GM19452 (cell line): ENCODE data around the gene MET.

Experiments
- ATAC-seq: cut with Tn5 transposase; IDR thresholded peaks from one replicate; pipeline ENCODE4 v1.9.1; 2021; ENCODE audit not compliant: unreplicated experiment

MET gene

GRCh38 chr7:116780966-116781365 lies 109.0 kb downstream of the MET start:
- no peak for ATAC-seq

GRCh38 chr7:116781584-116781983 lies 109.6 kb downstream of the MET start:
- ATAC-seq = no peak

- no peak for ATAC-seq
These were observed 110.2 kb downstream of the MET start for GRCh38 chr7:116782177-116782711.

GRCh38 chr7:116783666-116784318 lies 111.8 kb downstream of the MET start:
- ATAC-seq = no peak

GRCh38 chr7:116784647-116785046 lies 112.7 kb downstream of the MET start:
- ATAC-seq = no peak

- ATAC-seq = no peak
These were observed 113.8 kb downstream of the MET start for GRCh38 chr7:116785843-116786242.

- ATAC-seq = peak; percentile 99
These were observed 114.9 kb downstream of the MET start for GRCh38 chr7:116786791-116787443.

- no peak for ATAC-seq
These were observed 115.9 kb downstream of the MET start for GRCh38 chr7:116787881-116788280.

GRCh38 chr7:116788572-116789197 lies 116.7 kb downstream of the MET start:
- no peak for ATAC-seq

- ATAC-seq = no peak
These were observed 118.0 kb downstream of the MET start for GRCh38 chr7:116790025-116790424.

- no peak for ATAC-seq
These were observed 120.8 kb downstream of the MET start for GRCh38 chr7:116792813-116793212.

GRCh38 chr7:116793795-116794340 lies 121.9 kb downstream of the MET start:
- no peak for ATAC-seq

GRCh38 chr7:116796471-116796870 lies 124.5 kb downstream of the MET start:
- no peak for ATAC-seq

GRCh38 chr7:116797612-116798011 lies 125.6 kb downstream of the MET start:
- ATAC-seq = no peak

- ATAC-seq = no peak
These were observed 126.2 kb downstream of the MET start for GRCh38 chr7:116798232-116798631.

- ATAC-seq = no peak
These were observed 127.9 kb downstream of the MET start for GRCh38 chr7:116799916-116800315.

- no peak for ATAC-seq
These were observed 128.6 kb downstream of the MET start for GRCh38 chr7:116800594-116800993.

- ATAC-seq = no peak
These were observed 129.2 kb downstream of the MET start for GRCh38 chr7:116801092-116801710.

GRCh38 chr7:116802144-116802745 lies 130.2 kb downstream of the MET start:
- no peak for ATAC-seq

- peak; percentile 65 for ATAC-seq
These were observed 130.8 kb downstream of the MET start for GRCh38 chr7:116802746-116803152.

GRCh38 chr7:116804471-116804870 lies 132.5 kb downstream of the MET start:
- no peak for ATAC-seq
